HG03103 (cell line): ENCODE measurements around the gene THBS2.

ENCODE experiments used
- ATAC-seq: cut with Tn5 transposase; IDR thresholded peaks from one replicate; pipeline ENCODE4 v1.9.1; 2021; ENCODE audit warnings: low read depth; ENCODE audit not compliant: unreplicated experiment

THBS2 gene

DNA sequence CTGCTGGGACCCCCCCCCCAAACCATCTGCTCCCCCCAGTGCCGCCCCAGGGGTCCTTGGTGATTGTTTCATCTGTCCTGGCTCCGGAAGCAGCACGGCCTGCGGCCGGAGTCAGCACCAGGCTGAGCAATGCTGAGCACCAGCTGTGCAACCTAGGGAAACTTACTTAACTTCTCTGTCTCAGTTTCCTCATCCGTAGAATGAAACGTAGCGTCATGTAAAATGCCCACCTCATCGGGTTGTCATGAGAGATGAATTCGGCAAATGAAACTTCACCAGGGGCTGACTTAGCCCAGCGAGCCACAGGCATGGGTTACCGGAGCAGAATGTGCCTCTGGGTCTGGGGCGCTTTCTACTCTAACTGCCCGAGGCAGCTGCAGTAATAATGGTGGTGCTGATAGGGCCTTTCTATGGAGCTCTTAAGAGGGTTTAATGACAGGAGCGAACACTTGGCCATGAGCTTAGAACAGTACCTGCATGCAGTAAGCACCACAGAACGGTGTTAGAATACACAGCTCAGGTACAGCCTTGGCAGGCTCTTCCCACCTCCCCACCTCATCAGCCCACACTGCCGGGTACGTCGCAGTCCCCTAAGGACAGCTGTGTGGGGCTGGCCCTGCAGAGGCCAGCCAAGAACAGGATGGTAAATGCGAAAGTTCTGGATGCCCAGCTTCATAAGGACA, 1.7 kb downstream of the THBS2 start:
- ATAC-seq, result no peak

DNA sequence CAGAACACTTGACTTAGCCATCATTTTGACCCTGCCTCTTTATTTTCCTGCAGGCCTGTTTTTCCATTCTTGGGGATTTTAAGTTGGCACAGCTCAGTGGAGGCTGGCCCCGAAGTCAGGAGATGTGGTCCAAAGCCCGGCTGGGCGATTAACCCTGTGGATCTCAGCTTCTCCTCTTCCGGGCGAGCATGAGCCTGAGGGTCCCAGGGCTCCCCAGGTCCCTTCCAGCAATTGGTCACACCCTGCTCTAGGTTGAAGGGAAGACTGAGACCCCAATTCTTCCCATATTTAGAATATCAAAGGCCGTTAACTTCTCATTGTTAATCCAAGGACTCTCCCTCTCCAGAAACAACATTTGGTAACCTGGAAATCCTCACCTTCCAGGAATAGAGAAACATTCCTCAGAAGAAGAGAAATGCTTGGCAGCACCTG, 2.3 kb downstream of the THBS2 start:
- no peak for ATAC-seq

DNA sequence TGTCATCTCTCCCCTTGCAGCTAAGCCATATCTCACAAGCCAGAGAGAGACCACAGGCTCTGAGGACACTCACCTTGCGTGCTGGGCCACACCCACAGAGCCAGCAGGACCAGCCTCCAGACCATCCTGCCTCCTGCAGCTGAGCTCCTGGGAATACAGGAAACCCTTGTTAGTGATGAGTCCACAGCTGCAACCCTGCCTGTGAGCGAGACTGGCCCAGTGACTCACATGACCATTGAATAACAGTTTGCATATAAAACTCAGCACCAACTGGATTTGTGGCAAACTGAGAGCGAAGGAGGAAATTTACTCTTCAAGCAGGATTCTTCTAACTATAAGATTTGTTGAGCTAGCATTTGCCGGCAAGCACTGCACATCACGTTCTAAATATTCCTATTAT, 3.0 kb downstream of the THBS2 start:
- ATAC-seq, result no peak

DNA sequence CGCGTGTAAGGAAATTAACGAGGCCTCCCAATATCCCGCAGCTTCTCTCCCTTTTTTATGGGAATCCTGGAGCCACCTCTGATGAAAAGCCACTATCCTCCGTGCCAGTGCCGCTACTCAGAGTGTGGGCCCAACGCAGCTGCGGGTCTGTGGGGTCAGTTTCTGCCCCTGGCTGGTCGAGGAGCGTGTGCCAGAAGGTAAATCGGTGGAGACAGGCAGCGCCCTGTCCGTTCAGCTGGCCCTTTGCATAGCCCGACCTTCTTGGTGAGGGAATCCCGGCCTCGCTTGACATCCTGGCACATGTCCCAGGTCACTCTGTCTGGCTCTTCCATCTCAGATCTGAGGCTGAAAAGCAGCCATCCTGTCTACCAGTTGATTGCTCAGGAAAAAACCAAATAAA, 4.6 kb downstream of the THBS2 start:
- ATAC-seq, result no peak

DNA sequence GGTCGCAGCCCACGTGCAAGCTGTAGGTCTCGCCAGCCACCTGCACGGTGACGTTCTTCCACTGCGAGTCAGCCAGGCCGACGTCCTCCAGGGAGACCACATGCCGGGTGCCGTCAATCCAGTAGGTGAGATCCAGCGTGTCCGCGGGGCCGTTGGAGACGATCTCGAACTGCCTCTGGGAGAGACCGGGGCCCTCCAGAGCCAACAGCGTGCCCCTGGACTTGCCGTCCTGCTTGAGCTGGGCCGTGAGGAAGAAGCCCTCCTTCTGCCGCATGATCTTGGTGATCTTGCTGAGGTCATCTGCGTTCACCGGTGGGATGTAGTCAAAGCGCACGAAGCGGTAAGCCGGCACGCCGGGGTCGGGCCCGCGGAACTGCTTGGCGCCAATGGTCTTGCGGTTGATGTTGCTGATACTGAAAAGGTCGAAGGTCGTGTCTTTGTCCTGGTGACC, 5.1 kb downstream of the THBS2 start:
- ATAC-seq, result no peak

DNA sequence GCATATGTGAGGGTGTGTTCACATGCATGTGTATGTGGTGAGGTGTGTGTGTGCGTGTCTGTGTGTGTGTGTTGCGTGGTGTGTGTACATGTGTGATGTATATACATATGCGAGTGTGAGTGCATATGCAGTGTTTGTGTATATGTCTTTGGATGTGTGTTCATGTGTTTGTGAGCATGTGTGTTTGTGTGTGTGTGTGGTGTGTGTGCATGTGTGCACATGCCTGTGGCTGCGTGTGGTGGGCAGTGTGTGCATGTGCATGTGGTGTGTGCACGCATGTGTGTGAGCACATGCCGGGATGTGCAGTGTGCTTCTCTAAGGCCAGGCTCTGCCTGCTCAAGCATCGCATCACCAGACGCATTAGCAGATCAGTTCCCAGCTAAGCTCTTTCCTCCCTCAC, 5.7 kb downstream of the THBS2 start:
- ATAC-seq, result no peak

DNA sequence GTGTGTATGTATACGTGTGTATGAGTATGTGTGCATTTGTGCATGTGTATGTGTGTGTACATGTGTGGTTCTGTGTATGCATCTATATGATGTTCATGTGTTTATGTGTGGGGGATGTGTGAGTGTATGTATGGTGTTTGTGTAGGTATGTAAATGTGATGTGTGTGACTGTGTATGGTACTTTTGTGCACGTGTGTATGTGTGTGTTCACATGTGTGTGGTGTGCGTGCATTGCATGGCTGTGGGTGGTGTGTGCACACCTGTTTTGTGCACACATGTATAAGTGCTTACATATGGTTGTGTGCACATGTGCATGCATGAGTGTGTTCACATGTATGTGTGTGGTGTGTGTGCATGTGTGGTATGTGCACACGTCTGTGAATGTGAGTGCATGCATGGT, 6.2 kb downstream of the THBS2 start:
- ATAC-seq, result no peak

DNA sequence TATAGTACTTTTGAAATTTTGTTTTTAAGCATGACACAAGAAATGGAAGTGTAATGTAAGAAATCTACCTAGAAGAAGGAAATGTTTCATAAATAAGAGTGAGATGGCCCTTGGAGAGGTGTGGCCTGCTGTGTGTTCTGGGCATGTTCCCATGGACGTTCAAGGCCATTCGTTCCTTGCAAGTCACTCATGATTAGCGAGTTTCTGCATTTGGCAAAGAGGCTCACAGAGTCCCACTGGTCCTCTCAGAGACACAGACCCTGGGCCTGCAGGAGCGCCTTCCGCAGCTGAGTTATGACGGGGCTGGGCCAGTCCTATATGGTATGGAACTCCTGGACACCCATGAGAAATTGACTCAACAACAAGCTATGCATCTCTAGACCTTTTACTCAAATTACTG, 7.2 kb downstream of the THBS2 start:
- no peak for ATAC-seq

DNA sequence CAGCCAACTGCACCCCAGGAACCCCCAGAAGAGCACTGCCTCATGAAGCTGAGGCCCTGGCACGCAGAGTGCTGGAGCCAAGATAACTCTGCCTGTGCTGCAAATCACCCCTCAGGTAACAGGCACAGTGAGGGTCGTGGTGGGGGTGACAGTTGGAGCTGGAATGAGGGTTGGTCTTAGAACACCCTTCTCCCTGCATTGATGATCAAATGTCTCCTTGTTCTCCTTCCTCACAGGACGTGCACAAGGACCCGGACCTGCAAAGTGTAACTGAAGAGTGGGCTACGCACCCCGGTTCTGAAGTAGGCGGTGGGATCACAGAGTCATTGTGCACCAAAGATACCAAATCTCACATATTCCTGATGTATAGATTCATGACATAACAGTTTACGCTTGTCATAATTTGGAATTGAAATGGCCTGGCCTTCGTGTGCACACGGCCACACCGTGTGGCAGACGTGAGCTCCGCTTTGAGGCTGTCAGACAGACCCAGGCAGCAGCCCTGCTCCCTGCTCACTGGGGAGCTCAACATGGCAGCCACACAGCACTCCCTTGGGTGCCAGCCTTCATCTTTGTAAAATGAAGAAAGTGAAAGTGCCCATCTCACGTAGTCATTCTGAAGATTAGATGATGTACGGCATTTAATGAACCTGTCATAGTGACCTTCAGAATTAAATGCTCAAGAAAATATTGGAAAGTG, 8.8 kb downstream of the THBS2 start:
- no peak for ATAC-seq

DNA sequence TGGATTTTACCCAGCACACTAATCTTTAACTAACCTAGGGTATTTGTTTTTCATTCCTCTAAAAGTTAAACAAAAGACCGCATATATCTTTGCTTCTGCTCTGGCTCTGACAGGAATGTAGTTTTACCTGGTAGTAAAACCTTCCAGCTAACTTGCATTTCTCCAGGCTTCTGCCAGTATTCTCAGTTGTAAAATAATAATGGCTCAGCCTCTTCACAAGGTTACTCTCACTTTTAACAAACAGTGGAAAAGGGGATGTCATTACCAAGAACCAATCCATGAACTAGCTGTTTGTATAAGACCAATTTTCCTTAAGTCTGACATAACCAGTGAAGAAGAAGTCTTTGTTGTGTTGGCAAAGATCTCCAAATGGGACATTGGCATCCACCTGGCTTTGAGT, 10.0 kb downstream of the THBS2 start:
- ATAC-seq, result no peak

DNA sequence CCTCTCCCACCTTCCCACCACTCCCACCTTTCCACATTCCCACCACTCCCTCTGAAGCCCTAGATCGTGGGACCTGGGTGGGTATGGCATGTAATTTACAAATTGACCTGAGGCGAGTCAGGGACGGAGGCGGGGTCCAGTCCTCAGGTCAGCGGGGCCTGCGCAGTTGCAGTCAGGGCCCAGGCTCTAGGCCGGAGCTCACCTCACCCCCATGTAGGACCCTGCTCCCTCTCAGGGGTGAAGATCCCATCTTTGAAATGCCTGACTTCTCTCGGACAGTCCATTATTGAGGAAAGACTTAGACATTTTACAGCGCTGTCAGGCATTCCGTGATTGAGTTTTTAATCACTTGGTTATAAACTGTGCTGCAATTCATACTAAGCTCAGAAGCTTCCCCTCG, 10.5 kb downstream of the THBS2 start:
- no peak for ATAC-seq

DNA sequence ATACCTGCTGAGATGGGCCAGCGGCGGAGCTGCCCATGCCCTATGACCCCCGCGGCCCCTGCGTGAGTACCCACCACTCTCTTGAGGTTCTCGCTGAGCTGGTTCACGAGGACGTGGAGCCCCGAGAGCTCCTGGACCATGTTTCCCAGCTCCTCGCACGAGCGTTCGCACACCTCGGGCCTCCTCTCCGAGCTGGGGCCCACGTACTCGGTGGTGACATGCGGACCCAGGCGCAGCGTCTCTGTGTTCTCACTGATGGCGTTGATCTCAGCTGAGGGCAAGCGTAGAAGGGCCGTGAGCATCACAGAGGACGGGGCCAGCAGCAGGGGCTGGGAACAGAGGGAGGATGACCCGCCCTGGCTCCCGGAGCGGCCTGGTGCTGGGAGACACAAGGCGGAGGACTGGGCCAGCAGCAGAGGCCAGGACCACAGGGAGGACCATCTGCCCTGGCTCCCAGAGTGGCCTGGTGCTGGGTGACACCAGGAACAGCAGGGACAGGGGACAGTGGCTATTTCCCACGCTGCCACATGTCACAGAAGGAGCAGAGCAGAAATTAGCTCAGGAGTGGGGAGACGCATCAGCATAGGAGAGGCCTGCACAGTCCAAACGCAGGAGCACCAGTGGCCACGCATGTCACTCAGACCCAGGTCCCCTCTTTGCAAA, 11.8 kb downstream of the THBS2 start:
- ATAC-seq, result no peak

DNA sequence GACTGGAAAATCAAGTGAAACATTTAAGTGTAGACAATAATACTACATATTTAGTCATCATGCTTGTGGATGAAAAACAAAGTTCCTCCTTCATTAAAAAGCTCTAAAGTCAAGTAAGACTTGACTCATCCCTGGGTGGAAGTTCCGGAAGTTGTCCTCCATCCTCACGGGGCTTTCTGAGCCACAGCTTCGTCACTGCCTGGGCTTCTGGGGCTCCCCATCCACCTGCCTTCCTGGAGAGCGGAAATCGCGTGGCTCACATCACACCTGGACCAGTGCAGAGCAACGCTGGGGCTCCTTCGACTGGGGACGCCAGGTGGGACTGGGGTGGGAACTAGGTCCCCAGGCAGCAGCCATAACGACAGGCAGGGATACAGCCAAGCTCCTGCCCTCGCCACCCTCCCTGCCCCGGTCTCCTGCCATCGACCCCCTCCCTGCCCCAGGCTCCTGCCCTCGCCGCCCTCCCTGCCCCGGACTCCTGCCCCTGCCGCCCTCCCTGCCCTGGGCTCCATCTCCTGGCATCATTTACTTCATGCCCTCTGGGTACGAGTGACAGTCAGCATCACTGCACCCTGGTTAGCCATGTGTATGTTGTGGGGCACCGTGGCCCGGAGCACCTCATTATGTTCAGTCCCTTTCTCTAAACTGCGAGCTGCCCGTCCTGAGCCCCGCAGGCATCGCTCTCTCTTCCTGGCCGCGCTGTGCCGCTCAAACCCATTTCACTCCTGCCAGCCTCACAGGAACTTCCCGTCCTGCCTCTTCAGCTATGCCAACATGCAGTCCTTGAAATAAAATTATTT, 12.9 kb downstream of the THBS2 start:
- ATAC-seq, result no peak

DNA sequence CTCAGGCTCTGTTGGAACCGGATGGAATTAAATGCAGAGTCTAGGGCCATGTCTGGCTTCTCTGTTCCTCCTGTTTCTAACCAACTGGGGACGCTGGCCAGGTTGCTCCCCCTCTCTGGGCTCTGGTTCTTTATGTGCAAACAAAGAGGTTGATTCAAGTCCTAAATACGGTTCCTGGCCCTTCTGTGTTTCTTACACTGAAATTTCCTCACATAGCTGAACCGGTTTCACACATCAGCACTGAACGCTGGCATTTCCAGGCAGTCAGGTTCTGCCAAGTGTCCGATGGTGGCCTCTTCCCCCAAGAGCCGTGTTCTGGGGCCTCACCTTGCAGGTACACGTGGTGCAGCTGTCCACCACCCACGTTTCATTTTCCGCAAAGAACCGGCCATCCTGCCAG, 13.5 kb downstream of the THBS2 start:
- no peak for ATAC-seq

DNA sequence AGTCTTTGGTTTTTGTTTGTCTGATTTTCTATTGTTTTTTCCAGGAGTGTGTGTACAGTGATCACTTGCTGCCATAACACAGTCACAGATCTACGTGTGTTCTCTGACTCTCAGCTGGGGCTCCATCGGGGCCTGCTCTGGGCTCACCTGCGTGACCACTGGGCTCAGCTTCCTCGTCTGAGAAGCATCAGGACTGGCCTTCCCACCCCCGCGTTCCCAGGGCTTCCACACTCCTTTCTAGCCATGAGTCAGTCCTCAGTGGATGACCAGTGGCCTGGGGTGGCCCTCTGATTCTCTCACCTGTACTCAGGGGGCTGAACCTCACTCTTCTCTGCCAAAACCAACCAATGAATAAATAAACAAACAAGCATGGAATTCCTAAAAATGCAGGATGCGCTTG, 14.5 kb downstream of the THBS2 start:
- no peak for ATAC-seq

DNA sequence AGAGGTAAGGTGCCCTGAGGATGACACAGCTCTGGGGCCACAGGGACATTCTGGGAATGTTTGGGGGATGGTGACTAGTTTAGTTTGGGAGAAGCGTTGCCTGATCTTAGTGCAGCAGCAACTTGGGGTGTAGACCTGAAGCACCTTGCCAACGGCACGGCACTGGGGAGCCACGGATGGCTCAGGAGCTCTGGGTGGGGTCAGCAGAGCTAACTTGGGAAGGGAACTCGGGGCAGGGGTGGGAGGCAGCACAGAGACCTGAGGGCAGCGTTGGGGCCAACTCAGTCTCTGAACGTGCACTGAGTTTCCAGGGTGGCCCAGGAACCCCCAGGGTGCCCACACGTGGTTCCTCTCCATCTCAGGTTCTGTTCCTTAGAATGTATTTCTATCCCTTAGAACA, 14.9 kb downstream of the THBS2 start:
- no peak for ATAC-seq

DNA sequence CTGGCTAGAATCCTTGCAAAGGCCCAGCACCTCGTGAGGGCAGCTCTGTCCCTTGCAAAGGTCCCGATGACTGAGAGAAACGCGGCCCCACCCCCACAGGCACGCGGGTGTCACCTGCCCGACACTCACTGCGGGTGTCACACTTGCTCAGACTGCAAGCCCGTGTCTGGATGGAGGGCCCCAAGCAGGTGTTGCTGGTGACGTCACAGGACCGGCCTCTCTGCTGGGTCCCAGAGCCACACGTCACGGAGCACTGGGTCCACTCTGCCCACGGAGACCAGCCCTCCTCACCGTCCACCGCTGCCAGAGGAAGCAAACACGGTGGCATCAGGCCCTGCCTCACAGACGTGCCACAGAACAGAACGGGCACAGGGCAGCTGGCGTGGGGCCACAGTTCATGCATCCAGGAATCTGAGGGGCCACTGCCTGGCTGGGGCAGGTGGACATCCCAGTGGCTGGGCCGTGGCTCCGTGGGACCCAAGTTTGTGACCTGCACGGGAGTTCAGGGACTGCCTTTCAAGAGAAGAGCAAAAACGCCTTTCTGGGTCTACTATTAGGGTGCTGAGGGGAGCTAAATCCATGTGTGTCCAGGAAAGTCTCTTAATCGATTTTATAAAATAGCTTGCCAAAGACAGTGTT, 16.0 kb downstream of the THBS2 start:
- ATAC-seq, result no peak

DNA sequence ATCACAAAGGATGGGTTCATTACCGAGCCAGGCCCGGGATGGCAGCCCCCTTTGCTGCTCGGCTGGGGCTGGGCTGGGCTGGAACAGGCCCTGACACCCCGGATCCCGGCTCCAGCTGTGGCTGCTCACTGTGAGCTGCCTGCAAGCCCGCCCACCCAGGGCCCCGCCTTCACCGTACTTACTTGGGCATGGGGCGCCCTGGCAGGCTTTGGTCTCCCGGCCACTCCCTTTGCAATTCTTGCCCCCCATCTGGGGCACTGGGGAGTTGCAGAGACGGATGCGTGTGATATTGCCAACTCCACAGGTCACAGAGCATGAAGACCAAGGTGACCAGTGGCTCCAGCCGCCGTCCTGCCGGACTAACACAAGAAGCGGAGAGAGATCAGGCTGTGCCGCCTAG, 16.7 kb downstream of the THBS2 start:
- no peak for ATAC-seq

DNA sequence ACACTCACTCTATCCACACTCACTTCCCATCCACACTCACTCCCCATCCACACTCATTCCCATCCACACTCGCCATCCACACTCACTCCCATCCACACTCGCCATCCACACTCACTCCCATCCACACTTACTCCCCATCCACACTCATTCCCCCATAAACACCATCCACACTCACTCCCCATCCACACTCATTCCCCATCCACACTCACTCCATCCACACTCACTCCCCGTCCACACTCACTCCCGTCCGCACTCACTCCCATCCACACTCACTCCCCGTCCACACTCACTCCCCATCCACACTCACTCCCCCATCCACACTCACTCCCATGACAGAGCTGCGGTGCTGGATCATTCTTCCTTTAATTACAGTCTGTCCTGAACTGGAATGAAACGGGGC, 17.1 kb downstream of the THBS2 start:
- ATAC-seq, result no peak

DNA sequence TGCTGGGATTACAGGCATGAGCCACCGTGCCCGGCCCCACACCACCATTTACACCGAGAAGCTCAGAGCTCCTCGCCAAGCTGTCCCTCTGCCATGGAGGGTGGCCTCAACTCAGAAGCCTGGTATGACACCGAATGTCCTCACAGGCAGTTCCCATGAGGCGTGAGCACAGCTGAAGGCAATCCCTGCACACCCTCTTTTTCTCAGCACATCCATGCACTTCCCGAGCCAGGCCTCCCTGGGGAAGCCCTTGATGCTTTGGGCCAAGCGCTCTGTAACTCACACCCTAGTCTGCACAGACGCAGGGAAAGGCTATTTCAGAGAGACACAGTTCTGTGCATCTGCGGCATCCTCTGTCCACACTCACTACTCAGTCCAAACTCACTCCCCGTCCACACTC, 18.4 kb downstream of the THBS2 start:
- no peak for ATAC-seq

DNA sequence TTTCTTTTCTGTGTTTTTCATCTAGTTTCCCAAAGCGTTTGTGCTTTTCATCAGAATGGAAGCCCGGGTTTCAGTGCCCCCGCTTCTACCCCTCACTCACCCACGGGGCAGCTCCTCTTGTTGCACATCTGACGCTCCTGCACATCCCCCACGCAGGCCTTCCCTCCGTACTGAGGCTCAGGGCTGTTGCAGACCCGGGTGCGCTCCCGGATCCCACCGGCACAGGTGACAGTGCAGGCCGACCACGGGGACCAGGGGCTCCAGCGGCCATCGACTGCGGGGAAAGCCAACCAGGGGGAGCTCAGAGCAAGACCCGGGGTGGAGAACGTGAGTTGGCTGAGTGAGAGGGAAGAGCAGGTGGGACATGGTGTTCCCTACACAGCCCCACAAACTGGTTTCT, 19.0 kb downstream of the THBS2 start:
- ATAC-seq, result no peak
